K562 (cell line): ENCODE data around the gene CABP2. TPM values are rescaled to one million over a fixed set of nuclear protein-coding genes. Genes with fewer than 3 reads are reported as not detected.

Experiments used
- CBFB ChIP-seq: sonication (generic); formaldehyde crosslinking; IDR thresholded peaks from 2 replicates; pipeline ENCODE4 v1.4.0; 2020; ENCODE audit warnings: mild to moderate bottlenecking, missing genetic modification reagents
- CREM ChIP-seq: IDR thresholded peaks from 2 replicates; pipeline ENCODE4 v1.6.1; 2014; ENCODE audit warnings: antibody characterized with exemption, low read depth
- IRF2 ChIP-seq: sonication (generic); formaldehyde crosslinking; IDR thresholded peaks from 2 replicates; pipeline ENCODE4 v1.8.1; 2022; ENCODE audit warnings: mild to moderate bottlenecking, missing genetic modification reagents
- LEF1 ChIP-seq: fragments of 450-650 bp; IDR thresholded peaks from 2 replicates; pipeline ENCODE4 v1.6.1; 2016; ENCODE audit warnings: mild to moderate bottlenecking
- NELFE ChIP-seq: IDR thresholded peaks from 2 replicates; pipeline ENCODE4 v1.6.1; 2011; ENCODE audit warnings: mild to moderate bottlenecking; ENCODE audit not compliant: insufficient read depth, insufficient read length
- NFE2L1 ChIP-seq: fragments of 450-650 bp; IDR thresholded peaks from 2 replicates; pipeline ENCODE4 v1.6.1; 2016; ENCODE audit warnings: missing genetic modification characterization, low read depth, mild to moderate bottlenecking, missing compliant biosample characterization, moderate library complexity, borderline replicate concordance
- POLR3A ChIP-seq: IDR thresholded peaks from 2 replicates; pipeline ENCODE4 v1.6.1; 2011; ENCODE audit warnings: borderline replicate concordance, mild to moderate bottlenecking, moderate library complexity; ENCODE audit not compliant: insufficient read length, insufficient read depth; ENCODE audit errors: extremely low read depth
- SNRNP70 ChIP-seq: fragments of 200-400 bp; formaldehyde crosslinking; optimal IDR thresholded peaks from 2 replicates; pipeline ENCODE3; 2017; ENCODE audit warnings: low read depth, low read length
- YBX1 ChIP-seq: fragments of 450-650 bp; IDR thresholded peaks from 2 replicates; pipeline ENCODE4 v1.7.1; 2016; ENCODE audit warnings: mild to moderate bottlenecking
- ZNF707 ChIP-seq: fragments of 250-450 bp; sonication (Bioruptor Pico); conservative IDR thresholded peaks from 2 replicates; pipeline ENCODE4 v1.8.0; 2022; ENCODE audit warnings: inconsistent platforms, mild to moderate bottlenecking, moderate library complexity
- polyA plus RNA-seq, 8 experiments: library from polyadenylated mRNA; depleted of rRNA in 4 of 8; stranded (reverse) in 5 of 8; unstranded in 3 of 8; fragments of >200 nt; fragmentation: Nextera tagmentation in 2 of 8; fragmentation: Illumina TruSeq in 1 of 8; extraction: Ambion mirVana in 2 of 8; extraction: Trizol in 1 of 8; gene quantifications; 2 replicates each; pipeline versions ENCODE4 v1.2.1 to v1.2.3, GENCODE V29; 2011 to 2014; ENCODE audit warnings: inconsistent platforms in 1 of 8, missing spikeins in 1 of 8
- total RNA-seq, 7 experiments: library from RNA; depleted of rRNA in 6 of 7; stranded (reverse); fragments of >200 nt in 6 of 7; fragmentation: Illumina TruSeq in 2 of 7; extraction: Trizol in 2 of 7; gene quantifications; 2 replicates each; pipeline versions ENCODE4 v1.2.1 to v1.2.3, GENCODE V29; 2011 to 2021; ENCODE audit warnings: low replicate concordance in 1 of 7
- TF ChIP-seq, protein P1 (sequence below): fragments of 450-650 bp; conservative IDR thresholded peaks from 2 replicates; pipeline ENCODE4 v1.6.1; 2016; ENCODE audit warnings: missing genetic modification characterization, low read depth, mild to moderate bottlenecking, missing compliant biosample characterization, moderate library complexity
- TF ChIP-seq, protein P2 (sequence below), 2 experiments: fragments of 450-650 bp in 1 of 2; sonication (generic) in 1 of 2; formaldehyde crosslinking; conservative IDR thresholded peaks; 2 replicates each; pipeline versions ENCODE4 v1.4.0 to v1.8.1; 2020 to 2022; ENCODE audit warnings: mild to moderate bottlenecking in 1 of 2, missing genetic modification reagents in 1 of 2
- TF ChIP-seq, protein P3 (sequence below): fragments of 450-650 bp; formaldehyde crosslinking; IDR thresholded peaks from 2 replicates; pipeline ENCODE4 v1.4.0; 2020; ENCODE audit warnings: mild to moderate bottlenecking, mixed read lengths
- TF ChIP-seq, protein P4 (sequence below): sonication (generic); formaldehyde crosslinking; IDR thresholded peaks from 2 replicates; pipeline ENCODE4 v1.8.0; 2022; ENCODE audit warnings: mild to moderate bottlenecking, missing genetic modification reagents
- TF ChIP-seq, protein P5 (sequence below): fragments of 200-400 bp; formaldehyde crosslinking; IDR thresholded peaks from 2 replicates; pipeline ENCODE4 v1.6.1; 2017; ENCODE audit warnings: mild to moderate bottlenecking, low read depth, low read length, moderate library complexity
- TF ChIP-seq, protein P6 (sequence below), 3 experiments: fragments of 200-800 bp in 1 of 3; fragments of 250-450 bp in 1 of 3; fragments of 450-650 bp in 1 of 3; sonication (Bioruptor Pico) in 1 of 3; sonication (Bioruptor generic) in 1 of 3; formaldehyde crosslinking in 1 of 3; IDR thresholded peaks; 2 replicates each; pipeline versions ENCODE4 v1.6.1 to v1.8.0; 2016 to 2022; ENCODE audit warnings: mild to moderate bottlenecking in 2 of 3, missing genetic modification characterization in 2 of 3, missing compliant biosample characterization in 1 of 3, moderate library complexity in 1 of 3

CABP2 gene
- total and polyA plus RNA-seq, 9 of the 15 experiments (the other 6 are each of a cell fraction or from before 2014, with no cell fraction given): not detected

DNA sequence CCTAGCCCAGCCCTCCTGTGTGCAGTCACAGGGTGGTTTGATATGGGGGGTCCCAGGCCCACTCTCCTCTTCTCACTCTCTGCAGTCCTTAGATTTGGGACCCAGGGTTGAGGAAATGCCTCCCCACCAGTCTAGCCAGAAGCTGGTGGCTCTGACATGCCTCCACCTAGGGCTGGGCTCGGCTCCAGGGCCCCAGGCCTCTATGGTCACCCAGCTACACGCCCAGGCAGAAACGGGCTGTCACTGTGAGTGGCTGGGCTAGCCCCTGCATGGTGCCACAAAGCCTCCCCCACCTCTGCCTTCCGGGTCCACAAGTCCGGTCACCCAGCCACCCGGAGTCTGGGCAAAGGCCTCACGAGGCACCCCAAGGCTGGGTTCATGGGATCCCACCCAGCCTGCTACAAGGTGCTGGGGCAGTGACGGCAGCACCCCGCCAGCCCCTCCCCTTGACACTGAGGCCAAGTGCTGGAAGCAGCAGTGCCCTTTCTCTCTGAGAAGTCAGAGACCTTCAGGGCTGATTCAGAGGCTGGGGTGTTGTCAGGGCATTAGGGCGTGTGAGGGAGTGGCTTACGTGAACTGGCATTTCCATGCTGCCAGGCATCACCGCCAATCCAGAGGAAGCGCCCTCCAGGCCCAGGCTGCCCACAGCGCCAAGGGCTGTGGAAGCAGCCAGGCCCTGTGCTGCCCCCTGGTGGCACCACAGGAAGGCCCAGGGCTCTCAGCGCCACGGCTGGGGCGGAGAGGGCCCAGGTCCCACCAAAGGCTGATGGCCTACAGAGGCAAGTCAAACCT is 17.4 kb downstream of the CABP2 start (continued):
- TF ChIP-seq, protein P1, sequence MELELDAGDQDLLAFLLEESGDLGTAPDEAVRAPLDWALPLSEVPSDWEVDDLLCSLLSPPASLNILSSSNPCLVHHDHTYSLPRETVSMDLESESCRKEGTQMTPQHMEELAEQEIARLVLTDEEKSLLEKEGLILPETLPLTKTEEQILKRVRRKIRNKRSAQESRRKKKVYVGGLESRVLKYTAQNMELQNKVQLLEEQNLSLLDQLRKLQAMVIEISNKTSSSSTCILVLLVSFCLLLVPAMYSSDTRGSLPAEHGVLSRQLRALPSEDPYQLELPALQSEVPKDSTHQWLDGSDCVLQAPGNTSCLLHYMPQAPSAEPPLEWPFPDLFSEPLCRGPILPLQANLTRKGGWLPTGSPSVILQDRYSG (tag): no peak
- TF ChIP-seq NELFE: no peak
- TF ChIP-seq IRF2 (CRISPR knock-in tag): no peak
- TF ChIP-seq, protein P2, sequence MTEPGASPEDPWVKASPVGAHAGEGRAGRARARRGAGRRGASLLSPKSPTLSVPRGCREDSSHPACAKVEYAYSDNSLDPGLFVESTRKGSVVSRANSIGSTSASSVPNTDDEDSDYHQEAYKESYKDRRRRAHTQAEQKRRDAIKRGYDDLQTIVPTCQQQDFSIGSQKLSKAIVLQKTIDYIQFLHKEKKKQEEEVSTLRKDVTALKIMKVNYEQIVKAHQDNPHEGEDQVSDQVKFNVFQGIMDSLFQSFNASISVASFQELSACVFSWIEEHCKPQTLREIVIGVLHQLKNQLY (CRISPR knock-in tag; conservative IDR thresholded peaks at IDR 0.05): no peak
- no peak for TF ChIP-seq YBX1
- peak; percentile 86 for TF ChIP-seq CBFB (CRISPR knock-in tag)
- no peak for TF ChIP-seq ZNF707 (CRISPR knock-in tag)
- TF ChIP-seq, protein P3, sequence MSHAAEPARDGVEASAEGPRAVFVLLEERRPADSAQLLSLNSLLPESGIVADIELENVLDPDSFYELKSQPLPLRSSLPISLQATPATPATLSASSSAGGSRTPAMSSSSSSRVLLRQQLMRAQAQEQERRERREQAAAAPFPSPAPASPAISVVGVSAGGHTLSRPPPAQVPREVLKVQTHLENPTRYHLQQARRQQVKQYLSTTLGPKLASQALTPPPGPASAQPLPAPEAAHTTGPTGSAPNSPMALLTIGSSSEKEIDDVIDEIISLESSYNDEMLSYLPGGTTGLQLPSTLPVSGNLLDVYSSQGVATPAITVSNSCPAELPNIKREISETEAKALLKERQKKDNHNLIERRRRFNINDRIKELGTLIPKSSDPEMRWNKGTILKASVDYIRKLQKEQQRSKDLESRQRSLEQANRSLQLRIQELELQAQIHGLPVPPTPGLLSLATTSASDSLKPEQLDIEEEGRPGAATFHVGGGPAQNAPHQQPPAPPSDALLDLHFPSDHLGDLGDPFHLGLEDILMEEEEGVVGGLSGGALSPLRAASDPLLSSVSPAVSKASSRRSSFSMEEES (CRISPR knock-in tag): no peak
- TF ChIP-seq SNRNP70: no peak
- TF ChIP-seq, protein P4, sequence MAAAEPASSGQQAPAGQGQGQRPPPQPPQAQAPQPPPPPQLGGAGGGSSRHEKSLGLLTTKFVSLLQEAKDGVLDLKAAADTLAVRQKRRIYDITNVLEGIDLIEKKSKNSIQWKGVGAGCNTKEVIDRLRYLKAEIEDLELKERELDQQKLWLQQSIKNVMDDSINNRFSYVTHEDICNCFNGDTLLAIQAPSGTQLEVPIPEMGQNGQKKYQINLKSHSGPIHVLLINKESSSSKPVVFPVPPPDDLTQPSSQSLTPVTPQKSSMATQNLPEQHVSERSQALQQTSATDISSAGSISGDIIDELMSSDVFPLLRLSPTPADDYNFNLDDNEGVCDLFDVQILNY (CRISPR knock-in tag): no peak
- no peak for TF ChIP-seq LEF1
- TF ChIP-seq, protein P5, sequence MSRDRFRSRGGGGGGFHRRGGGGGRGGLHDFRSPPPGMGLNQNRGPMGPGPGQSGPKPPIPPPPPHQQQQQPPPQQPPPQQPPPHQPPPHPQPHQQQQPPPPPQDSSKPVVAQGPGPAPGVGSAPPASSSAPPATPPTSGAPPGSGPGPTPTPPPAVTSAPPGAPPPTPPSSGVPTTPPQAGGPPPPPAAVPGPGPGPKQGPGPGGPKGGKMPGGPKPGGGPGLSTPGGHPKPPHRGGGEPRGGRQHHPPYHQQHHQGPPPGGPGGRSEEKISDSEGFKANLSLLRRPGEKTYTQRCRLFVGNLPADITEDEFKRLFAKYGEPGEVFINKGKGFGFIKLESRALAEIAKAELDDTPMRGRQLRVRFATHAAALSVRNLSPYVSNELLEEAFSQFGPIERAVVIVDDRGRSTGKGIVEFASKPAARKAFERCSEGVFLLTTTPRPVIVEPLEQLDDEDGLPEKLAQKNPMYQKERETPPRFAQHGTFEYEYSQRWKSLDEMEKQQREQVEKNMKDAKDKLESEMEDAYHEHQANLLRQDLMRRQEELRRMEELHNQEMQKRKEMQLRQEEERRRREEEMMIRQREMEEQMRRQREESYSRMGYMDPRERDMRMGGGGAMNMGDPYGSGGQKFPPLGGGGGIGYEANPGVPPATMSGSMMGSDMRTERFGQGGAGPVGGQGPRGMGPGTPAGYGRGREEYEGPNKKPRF: no peak
- TF ChIP-seq CREM: peak; percentile 11; the same call in 1 of the 2 replicates
- no peak for TF ChIP-seq POLR3A
- TF ChIP-seq, protein P6, sequence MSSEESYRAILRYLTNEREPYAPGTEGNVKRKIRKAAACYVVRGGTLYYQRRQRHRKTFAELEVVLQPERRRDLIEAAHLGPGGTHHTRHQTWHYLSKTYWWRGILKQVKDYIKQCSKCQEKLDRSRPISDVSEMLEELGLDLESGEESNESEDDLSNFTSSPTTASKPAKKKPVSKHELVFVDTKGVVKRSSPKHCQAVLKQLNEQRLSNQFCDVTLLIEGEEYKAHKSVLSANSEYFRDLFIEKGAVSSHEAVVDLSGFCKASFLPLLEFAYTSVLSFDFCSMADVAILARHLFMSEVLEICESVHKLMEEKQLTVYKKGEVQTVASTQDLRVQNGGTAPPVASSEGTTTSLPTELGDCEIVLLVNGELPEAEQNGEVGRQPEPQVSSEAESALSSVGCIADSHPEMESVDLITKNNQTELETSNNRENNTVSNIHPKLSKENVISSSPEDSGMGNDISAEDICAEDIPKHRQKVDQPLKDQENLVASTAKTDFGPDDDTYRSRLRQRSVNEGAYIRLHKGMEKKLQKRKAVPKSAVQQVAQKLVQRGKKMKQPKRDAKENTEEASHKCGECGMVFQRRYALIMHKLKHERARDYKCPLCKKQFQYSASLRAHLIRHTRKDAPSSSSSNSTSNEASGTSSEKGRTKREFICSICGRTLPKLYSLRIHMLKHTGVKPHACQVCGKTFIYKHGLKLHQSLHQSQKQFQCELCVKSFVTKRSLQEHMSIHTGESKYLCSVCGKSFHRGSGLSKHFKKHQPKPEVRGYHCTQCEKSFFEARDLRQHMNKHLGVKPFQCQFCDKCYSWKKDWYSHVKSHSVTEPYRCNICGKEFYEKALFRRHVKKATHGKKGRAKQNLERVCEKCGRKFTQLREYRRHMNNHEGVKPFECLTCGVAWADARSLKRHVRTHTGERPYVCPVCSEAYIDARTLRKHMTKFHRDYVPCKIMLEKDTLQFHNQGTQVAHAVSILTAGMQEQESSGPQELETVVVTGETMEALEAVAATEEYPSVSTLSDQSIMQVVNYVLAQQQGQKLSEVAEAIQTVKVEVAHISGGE (CRISPR knock-in tag; IDR thresholded peaks at IDR 0.05): no peak
- no peak for TF ChIP-seq NFE2L1 (tag)
